Endothelial cell of umbilical vein (primary cell): Measurements from ENCODE around the gene SCUBE3. TPM values are rescaled to one million over a fixed set of nuclear protein-coding genes. Genes with fewer than 3 reads are reported as not detected.

Source experiments
- BruUV-seq: library from RNA; stranded (reverse); fragments of 400-500 nt; replicated peaks from 2 replicates; lab custom pipeline; 2021; lab: Mats Ljungman, UMichigan
- CTCF ChIA-PET: fragments of 300-600, 350-600 bp; sonication (Branson Sonifier 250); formaldehyde crosslinking; loops from one replicate; lab custom pipeline; 2021; ENCODE audit warnings: antibody characterized with exemption, inconsistent platforms; lab: Charles Lee
- POLR2A ChIA-PET: fragments of 300-600, 350-600 bp; sonication (Branson Sonifier 250); formaldehyde crosslinking; loops from one replicate; lab custom pipeline; 2021; ENCODE audit warnings: antibody characterized with exemption, inconsistent platforms; lab: Charles Lee
- DNase-seq: peaks from one replicate; pipeline ENCODE4 v3.0.0-alpha.2; 2011; ENCODE audit warnings: low read depth, low spot score
- FAIRE-seq: peaks from 2 replicates; lab custom pipeline; 2011; peaks lifted over from hg19 to GRCh38; lab: Jason Lieb, UNC
- H2AFZ ChIP-seq: 2 replicates; pipeline ENCODE4 v1.6.0; 2012; ENCODE audit warnings: low read depth, low read length, control low read depth, inconsistent platforms
- H3K27ac ChIP-seq: 2 replicates; pipeline ENCODE4 v1.5.1; 2011; ENCODE audit warnings: low read depth, mild to moderate bottlenecking, control low read depth, low read length, moderate library complexity; ENCODE audit not compliant: insufficient read depth
- H3K27me3 ChIP-seq, 2 experiments: 2 replicates each; pipeline versions ENCODE4 v1.6.0 to v1.6.1; 2011; ENCODE audit warnings: low read length in 2 of 2, mixed read lengths in 1 of 2; ENCODE audit not compliant: control insufficient read depth in 2 of 2, insufficient read depth in 2 of 2
- H3K36me3 ChIP-seq, 2 experiments: 2 replicates in 1 of 2; 3 replicates in 1 of 2; pipeline ENCODE4 v1.5.1; 2011; ENCODE audit warnings: low read length in 2 of 2, mild to moderate bottlenecking in 1 of 2, moderate library complexity in 1 of 2; ENCODE audit not compliant: control insufficient read depth in 2 of 2, insufficient read depth in 2 of 2; ENCODE audit errors: extremely low read depth in 1 of 2
- H3K4me1 ChIP-seq: 3 replicates; pipeline ENCODE4 v1.5.1; 2011; ENCODE audit warnings: mild to moderate bottlenecking, low read length; ENCODE audit not compliant: control insufficient read depth, insufficient read depth; ENCODE audit errors: extremely low read depth
- H3K4me2 ChIP-seq: 2 replicates; pipeline ENCODE4 v1.6.1; 2011; ENCODE audit warnings: low read length, control low read depth, mixed read lengths; ENCODE audit not compliant: insufficient read depth
- H3K4me3 ChIP-seq, 3 experiments: fragments of 200-600 bp in 1 of 3; sonication (generic), shearing (Covaris generic) in 1 of 3; replicated peaks in 1 of 3; 2 replicates each; pipeline ENCODE4 v1.5.1; 2011 to 2016; ENCODE audit warnings: control low read depth in 3 of 3, low read length in 3 of 3, mild to moderate bottlenecking in 2 of 3, inconsistent platforms in 1 of 3, low read depth in 1 of 3, moderate library complexity in 1 of 3; ENCODE audit not compliant: insufficient read depth in 1 of 3
- H3K79me2 ChIP-seq: 2 replicates; pipeline ENCODE4 v1.6.0; 2012; ENCODE audit warnings: low read length, inconsistent platforms; ENCODE audit not compliant: control insufficient read depth, insufficient read depth
- H3K9ac ChIP-seq: replicated peaks from 2 replicates; pipeline ENCODE3; 2011; ENCODE audit warnings: low read length, control low read depth; ENCODE audit not compliant: insufficient read depth; ENCODE audit errors: extremely low read depth
- H3K9me1 ChIP-seq: replicated peaks from 3 replicates; pipeline ENCODE4 v1.6.0; 2011; ENCODE audit warnings: mild to moderate bottlenecking, low read length; ENCODE audit not compliant: control insufficient read depth, insufficient read depth; ENCODE audit errors: extremely low read depth
- H3K9me3 ChIP-seq: replicated peaks from 2 replicates; pipeline ENCODE4 v1.5.1; 2012; ENCODE audit warnings: low read length, inconsistent platforms; ENCODE audit not compliant: control insufficient read depth, insufficient read depth
- H4K20me1 ChIP-seq: replicated peaks from 2 replicates; pipeline ENCODE3; 2011; ENCODE audit warnings: mild to moderate bottlenecking, low read length; ENCODE audit not compliant: control insufficient read depth, insufficient read depth; ENCODE audit errors: extremely low read depth
- EZH2 ChIP-seq: IDR thresholded peaks from 2 replicates; pipeline ENCODE4 v1.6.1; 2012; ENCODE audit warnings: borderline replicate concordance, low read depth, mild to moderate bottlenecking, moderate library complexity, low read length, inconsistent platforms; ENCODE audit not compliant: severe bottlenecking
- FOS ChIP-seq: IDR thresholded peaks from 2 replicates; pipeline ENCODE4 v1.6.1; 2011; ENCODE audit warnings: mild to moderate bottlenecking, low read length, moderate library complexity, borderline replicate concordance; ENCODE audit not compliant: insufficient read depth
- GATA2 ChIP-seq: IDR thresholded peaks from 2 replicates; pipeline ENCODE4 v1.7.0; 2011; ENCODE audit warnings: low read depth, mild to moderate bottlenecking, moderate library complexity, mixed read lengths, low read length; ENCODE audit not compliant: insufficient read length, insufficient read depth
- JUN ChIP-seq: IDR thresholded peaks from 2 replicates; pipeline ENCODE4 v1.6.1; 2011; ENCODE audit warnings: borderline replicate concordance, low read depth; ENCODE audit not compliant: insufficient read length, insufficient read depth
- MYC ChIP-seq: IDR thresholded peaks from one replicate; pipeline ENCODE4 v1.6.1; 2011; ENCODE audit warnings: mild to moderate bottlenecking, low read depth, low read length
- POLR2A ChIP-seq: IDR thresholded peaks from 2 replicates; pipeline ENCODE4 v1.6.1; 2012; ENCODE audit warnings: low read depth, mild to moderate bottlenecking, control low read depth, low read length
- POLR2AphosphoS5 ChIP-seq: IDR thresholded peaks from 2 replicates; pipeline ENCODE4 v1.6.1; 2012; ENCODE audit warnings: low read depth, mild to moderate bottlenecking, control low read depth, low read length, moderate library complexity; ENCODE audit not compliant: insufficient read depth
- dilution Hi-C: fragments of 300-500 bp; cut with MboI; formaldehyde crosslinking; loops from one replicate; pipeline ENCODE4 v1.15.0; 2019; ENCODE audit warnings: low sequenced_read_pairs; ENCODE audit not compliant: extremely low pct_ligation_motif_present
- intact Hi-C: fragments of 100-400 bp; cut with micrococcal nuclease; formaldehyde crosslinking; loops from one replicate; pipeline ENCODE4 v1.10.0; 2022
- polyA plus RNA-seq, 4 experiments: library from polyadenylated mRNA; depleted of rRNA in 3 of 4; stranded (reverse) in 3 of 4; unstranded in 1 of 4; fragments of >200 nt; gene quantifications; 2 replicates each; pipeline versions ENCODE4 v1.2.1 to v1.2.3, GENCODE V29; 2011 to 2012; ENCODE audit warnings: missing spikeins in 1 of 4
- total RNA-seq: library from RNA; stranded (reverse); gene quantifications from 2 replicates; pipeline ENCODE4 v1.2.3, GENCODE V29; 2021
- TF ChIP-seq, protein P1 (sequence below), 2 donors: IDR thresholded peaks; 1 replicate in 1 of 2; 2 replicates in 1 of 2; pipeline ENCODE4 v1.5.1; 2011; ENCODE audit warnings: low read length in 2 of 2, mild to moderate bottlenecking in 2 of 2, moderate library complexity in 2 of 2, control low read depth in 1 of 2, inconsistent platforms in 1 of 2, low read depth in 1 of 2; ENCODE audit not compliant: insufficient read depth in 1 of 2; ENCODE audit errors: extremely low read depth in 1 of 2
- TF ChIP-seq, protein P2 (sequence below): IDR thresholded peaks from 2 replicates; pipeline ENCODE4 v1.6.1; 2011; ENCODE audit not compliant: insufficient read depth, insufficient read length

Gene SCUBE3
- total and polyA plus RNA-seq, 2 donors (not counting 3 experiments of a cell fraction or from before 2014, with no cell fraction given): 1.1 to 1.5 TPM

DNA sequence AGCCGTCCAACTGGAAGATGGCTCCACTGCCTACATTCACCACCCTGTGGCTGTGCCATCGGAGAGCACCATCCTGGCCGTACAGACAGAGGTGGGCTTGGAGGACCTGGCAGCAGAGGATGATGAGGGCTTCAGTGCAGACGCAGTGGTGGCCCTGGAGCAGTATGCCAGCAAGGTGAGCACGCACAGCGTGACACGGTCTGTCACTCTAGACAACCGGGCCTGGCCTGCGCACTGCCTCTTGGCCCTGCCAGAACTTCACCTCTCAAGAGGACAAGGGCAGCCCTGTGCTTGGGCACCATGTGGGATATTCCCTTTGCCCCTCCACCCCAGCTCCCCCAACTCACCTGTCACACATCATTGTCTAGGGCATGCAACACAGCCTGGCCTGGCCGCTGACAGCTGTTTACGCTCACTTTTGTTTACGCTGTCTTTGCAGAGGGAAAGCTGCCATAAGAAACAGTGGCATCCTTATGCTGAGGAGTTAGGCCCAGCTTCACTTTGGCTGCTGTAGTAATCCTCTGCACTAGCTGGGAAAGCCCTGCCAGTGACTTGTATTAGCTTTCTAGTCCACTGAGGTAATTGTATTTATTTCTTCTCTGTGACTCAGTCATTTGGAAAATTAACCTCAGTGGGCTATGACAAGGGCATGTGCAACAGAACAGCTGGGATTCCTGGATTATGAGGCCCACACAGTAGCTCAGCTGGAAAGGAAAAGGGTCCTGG lies 74.1 kb downstream of the SCUBE3 start:
- H3K36me3 ChIP-seq: peaks cover 3 to 52% of the 10 kb centered on the region in 2 experiments
- no peak for TF ChIP-seq GATA2
- no peak for FAIRE-seq
- no peaks in the 10 kb centered on the region for H3K9me3 ChIP-seq
- H2AFZ ChIP-seq: no peak overlapping the region
- H3K4me1 ChIP-seq: no peaks in the 10 kb centered on the region
- no peak for DNase-seq
- no peaks in the 10 kb centered on the region for H4K20me1 ChIP-seq
- no TSS peak for BruUV-seq
- H3K9ac ChIP-seq: no peak overlapping the region
- ChIA-PET POLR2A (no interaction called here), CTCF (interaction anchor here (1.3 to 3.2 kb wide), 2 partner anchors 9 to 39 kb away, joined by 6 to 10 read pairs; partner anchors contain the start of gene DEF6)
- H3K9me1 ChIP-seq: no peaks in the 10 kb centered on the region
- no peak overlapping the region for H3K27ac ChIP-seq
- intact Hi-C loops: no loop called here
- dilution Hi-C loops: no loop called here
- H3K79me2 ChIP-seq: no peaks in the 10 kb centered on the region
- no peak overlapping the region for H3K4me2 ChIP-seq
- no peak overlapping the region for H3K4me3 ChIP-seq
- H3K27me3 ChIP-seq: no peaks in the 10 kb centered on the region

DNA sequence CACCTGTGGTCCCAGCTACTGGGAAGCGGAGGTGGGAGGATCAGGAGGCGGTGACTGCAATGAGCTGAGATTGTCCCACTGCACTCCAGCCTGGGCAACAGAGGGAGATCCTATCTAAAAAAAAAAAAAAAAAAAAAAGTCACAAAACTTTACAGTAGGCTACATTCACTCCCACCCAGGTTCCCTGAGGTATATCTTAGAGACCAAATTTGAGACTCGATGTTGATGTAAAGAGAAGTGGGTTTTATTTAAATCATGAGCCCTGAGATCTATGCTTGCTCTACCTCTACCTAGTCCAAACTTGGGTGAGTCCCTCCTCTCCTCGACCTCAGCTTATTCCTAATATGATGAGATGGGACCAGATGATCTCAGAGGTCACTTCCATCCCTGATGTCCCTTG lies 75.1 kb downstream of the SCUBE3 start:
- dilution Hi-C loops: no loop called here
- intact Hi-C loops: no loop called here
- POLR2A ChIA-PET: no interaction called here

More for the DNA sequence above, 75.1 kb downstream of the SCUBE3 start:
- Histone ChIP-seq H3K79me2 (no peaks in the 10 kb centered on the region), H3K4me2 (no peak overlapping the region), H4K20me1 (no peaks in the 10 kb centered on the region), H3K27me3 (no peaks in the 10 kb centered on the region), H3K36me3 (peaks cover 6 to 59% of the 10 kb centered on the region in 2 experiments), H3K4me1 (no peaks in the 10 kb centered on the region), H3K9me3 (no peaks in the 10 kb centered on the region), H3K4me3 (no peak overlapping the region), H3K27ac (no peak overlapping the region), H3K9ac (no peak overlapping the region), H3K9me1 (no peaks in the 10 kb centered on the region), H2AFZ (no peak overlapping the region)
- CTCF ChIA-PET: interaction anchor here (0.8 kb wide), 1 partner anchor 9 kb away, joined by 4 read pairs; the partner anchor contains the start of gene DEF6
- BruUV-seq: no TSS peak
- TF ChIP-seq POLR2AphosphoS5 (no peak), FOS (no peak), MYC (no peak), GATA2 (no peak), EZH2 (no peak), POLR2A (no peak), JUN (no peak)
- TF ChIP-seq, protein P1, sequence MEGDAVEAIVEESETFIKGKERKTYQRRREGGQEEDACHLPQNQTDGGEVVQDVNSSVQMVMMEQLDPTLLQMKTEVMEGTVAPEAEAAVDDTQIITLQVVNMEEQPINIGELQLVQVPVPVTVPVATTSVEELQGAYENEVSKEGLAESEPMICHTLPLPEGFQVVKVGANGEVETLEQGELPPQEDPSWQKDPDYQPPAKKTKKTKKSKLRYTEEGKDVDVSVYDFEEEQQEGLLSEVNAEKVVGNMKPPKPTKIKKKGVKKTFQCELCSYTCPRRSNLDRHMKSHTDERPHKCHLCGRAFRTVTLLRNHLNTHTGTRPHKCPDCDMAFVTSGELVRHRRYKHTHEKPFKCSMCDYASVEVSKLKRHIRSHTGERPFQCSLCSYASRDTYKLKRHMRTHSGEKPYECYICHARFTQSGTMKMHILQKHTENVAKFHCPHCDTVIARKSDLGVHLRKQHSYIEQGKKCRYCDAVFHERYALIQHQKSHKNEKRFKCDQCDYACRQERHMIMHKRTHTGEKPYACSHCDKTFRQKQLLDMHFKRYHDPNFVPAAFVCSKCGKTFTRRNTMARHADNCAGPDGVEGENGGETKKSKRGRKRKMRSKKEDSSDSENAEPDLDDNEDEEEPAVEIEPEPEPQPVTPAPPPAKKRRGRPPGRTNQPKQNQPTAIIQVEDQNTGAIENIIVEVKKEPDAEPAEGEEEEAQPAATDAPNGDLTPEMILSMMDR (IDR thresholded peaks at IDR 0.05; ENCODE audit: extremely low read depth in 1 of 2, insufficient read depth in 1 of 2, low read depth in 1 of 2, low read length in 2 of 2): no peak
- TF ChIP-seq, protein P2, sequence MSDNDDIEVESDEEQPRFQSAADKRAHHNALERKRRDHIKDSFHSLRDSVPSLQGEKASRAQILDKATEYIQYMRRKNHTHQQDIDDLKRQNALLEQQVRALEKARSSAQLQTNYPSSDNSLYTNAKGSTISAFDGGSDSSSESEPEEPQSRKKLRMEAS: no peak
- DNase-seq: no peak
- FAIRE-seq: no peak
